ENCODE measurements around the gene KRT86. TPM values are rescaled to one million over a fixed set of nuclear protein-coding genes. Genes with fewer than 3 reads are reported as not detected.

KRT86 gene
- total and polyA plus RNA-seq, 2 donors (not counting 1 experiment from before 2014, with no cell fraction given), result not detected

DNA sequence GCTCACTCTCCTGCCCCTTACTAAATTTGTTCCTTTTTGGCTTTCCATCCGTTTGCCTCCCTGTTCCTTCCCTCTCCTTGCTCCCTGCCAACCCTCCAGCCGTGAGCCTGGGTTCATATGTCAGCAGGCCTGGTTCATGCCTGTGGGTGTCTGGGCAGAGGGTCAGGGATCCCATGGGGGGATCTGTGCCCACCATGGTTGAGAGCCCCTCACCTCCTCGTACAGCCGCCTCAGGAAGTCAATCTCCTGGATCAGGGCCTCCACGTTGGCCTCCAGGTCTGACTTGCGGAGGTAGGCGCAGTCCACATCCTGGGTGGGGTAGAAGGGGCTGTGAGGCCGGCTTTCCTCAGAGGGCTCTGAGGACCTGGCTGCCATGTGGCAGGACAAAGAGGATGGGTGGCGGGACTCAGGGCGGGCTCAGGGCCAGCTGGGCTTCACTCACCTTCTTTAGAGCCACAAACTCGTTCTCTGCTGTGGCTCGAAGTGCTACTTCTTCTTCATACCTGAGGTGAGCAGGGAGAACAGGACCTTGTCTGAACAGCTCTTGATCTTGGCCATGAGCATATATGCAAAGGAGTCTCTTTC, 43.1 kb downstream of the KRT86 start:
- Mint-ChIP-seq H3K27me3 (peaks cover 37% of the 10 kb centered on the region), H3K4me1 (no peaks in the 10 kb centered on the region), H3K9me3 (ENCODE audit: insufficient read depth) (no peaks in the 10 kb centered on the region), H3K27ac (no peak overlapping the region), H3K4me3 (no peak overlapping the region)
- H3K9ac ChIP-seq (ENCODE audit: low read length), result no peak overlapping the region
- POLR2A ChIA-PET, result no interaction called here
- no peak overlapping the region for H3K4me3 ChIP-seq (ENCODE audit: control extremely low read depth in 1 of 5, extremely low read depth in 1 of 5, insufficient read depth in 1 of 5, low read depth in 2 of 5, low read length in 4 of 5)
- DNase-seq (no peak), ATAC-seq (ENCODE audit: low read depth) (no peak)
- no peaks in the 10 kb centered on the region for H3K4me1 ChIP-seq (ENCODE audit: control insufficient read depth in 2 of 2, insufficient read depth in 2 of 2, low read length in 2 of 2)
- intact Hi-C loops (cut with micrococcal nuclease), result no loop called here
- no peaks in the 10 kb centered on the region for H3K9me3 ChIP-seq (ENCODE audit: control extremely low read depth in 1 of 3, control insufficient read depth in 2 of 3, insufficient read depth in 1 of 3, low read length in 2 of 3)
- no peaks in the 10 kb centered on the region for H3K36me3 ChIP-seq (replicated peaks in 1 of 2; ENCODE audit: control extremely low read depth in 1 of 2, control insufficient read depth in 1 of 2, extremely low read depth in 1 of 2, insufficient read depth in 2 of 2, low read length in 1 of 2)
- no peak overlapping the region for H3K27ac ChIP-seq (ENCODE audit: low read length in 2 of 2)
- H2AFZ ChIP-seq (ENCODE audit: insufficient read depth, low read depth, low read length, poor library complexity, severe bottlenecking), result no peak overlapping the region
- H3K4me2 ChIP-seq (replicated peaks; ENCODE audit: low read depth, low read length, poor library complexity, severe bottlenecking), result no peak overlapping the region
- TF ChIP-seq, protein P1, sequence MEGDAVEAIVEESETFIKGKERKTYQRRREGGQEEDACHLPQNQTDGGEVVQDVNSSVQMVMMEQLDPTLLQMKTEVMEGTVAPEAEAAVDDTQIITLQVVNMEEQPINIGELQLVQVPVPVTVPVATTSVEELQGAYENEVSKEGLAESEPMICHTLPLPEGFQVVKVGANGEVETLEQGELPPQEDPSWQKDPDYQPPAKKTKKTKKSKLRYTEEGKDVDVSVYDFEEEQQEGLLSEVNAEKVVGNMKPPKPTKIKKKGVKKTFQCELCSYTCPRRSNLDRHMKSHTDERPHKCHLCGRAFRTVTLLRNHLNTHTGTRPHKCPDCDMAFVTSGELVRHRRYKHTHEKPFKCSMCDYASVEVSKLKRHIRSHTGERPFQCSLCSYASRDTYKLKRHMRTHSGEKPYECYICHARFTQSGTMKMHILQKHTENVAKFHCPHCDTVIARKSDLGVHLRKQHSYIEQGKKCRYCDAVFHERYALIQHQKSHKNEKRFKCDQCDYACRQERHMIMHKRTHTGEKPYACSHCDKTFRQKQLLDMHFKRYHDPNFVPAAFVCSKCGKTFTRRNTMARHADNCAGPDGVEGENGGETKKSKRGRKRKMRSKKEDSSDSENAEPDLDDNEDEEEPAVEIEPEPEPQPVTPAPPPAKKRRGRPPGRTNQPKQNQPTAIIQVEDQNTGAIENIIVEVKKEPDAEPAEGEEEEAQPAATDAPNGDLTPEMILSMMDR (IDR thresholded peaks at IDR 0.05), result no peak
- TF ChIP-seq EZH2 (IDR thresholded peaks at IDR 0.05; ENCODE audit: borderline replicate concordance, insufficient read depth, low read depth, low read length, poor library complexity, severe bottlenecking), result no peak
- no peaks in the 10 kb centered on the region for H3K79me2 ChIP-seq (ENCODE audit: control insufficient read depth, insufficient read depth, low read length)
- WGBS (ENCODE audit: insufficient coverage), result 91% methylated on average over 11 of the region's 12 CpGs
- CTCF ChIA-PET, result no interaction called here
- peaks cover 0 to 19% (median 3%) of the 10 kb centered on the region in 4 experiments for H3K27me3 ChIP-seq (replicated peaks in 1 of 4; ENCODE audit: control extremely low read depth in 1 of 4, control insufficient read depth in 3 of 4, insufficient read depth in 4 of 4, low read length in 3 of 4)
- no peaks in the 10 kb centered on the region for H4K20me1 ChIP-seq (ENCODE audit: control insufficient read depth, insufficient read depth, low read length, poor library complexity, severe bottlenecking)

DNA sequence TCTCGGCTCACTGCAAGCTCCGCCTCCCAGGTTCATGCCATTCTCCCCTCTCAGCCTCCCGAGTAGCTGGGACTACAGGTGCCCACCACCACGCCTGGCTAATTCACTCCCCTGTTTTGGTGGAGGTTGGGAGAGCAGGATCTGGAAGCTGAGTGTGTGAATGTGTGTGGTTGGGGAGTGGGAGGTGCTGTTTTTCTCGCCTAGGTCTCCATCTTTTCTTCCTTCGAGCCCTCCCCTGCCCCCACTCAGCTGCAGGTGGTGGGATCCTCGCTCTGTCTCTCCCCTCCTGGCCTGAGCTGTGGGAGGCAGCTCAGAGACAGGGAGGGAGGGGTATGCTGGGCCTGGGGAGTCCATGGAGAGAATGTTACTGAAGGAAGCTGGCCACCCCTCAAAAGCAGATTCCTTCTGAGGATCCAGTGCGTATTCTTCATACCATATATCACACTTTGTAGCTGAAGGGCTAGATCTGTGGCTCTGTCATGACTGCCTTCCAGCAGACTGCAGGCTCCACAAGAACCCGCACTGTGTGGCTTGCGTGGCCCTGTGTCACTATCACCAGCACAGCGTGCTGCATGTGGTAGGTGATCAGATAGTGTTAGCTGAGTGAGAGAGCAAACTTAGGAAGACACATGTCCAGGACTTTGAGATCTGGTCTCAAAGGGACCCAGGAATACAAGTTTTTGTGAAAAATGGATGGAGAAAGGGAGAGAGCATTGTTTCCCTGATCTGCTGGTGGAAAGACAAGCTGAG, 44.0 kb downstream of the KRT86 start:
- no peak overlapping the region for H3K27ac ChIP-seq (ENCODE audit: low read length in 2 of 2)
- no peak overlapping the region for H3K4me3 ChIP-seq (ENCODE audit: control extremely low read depth in 1 of 5, extremely low read depth in 1 of 5, insufficient read depth in 1 of 5, low read depth in 2 of 5, low read length in 4 of 5)
- no peaks in the 10 kb centered on the region for H3K9me3 ChIP-seq (ENCODE audit: control extremely low read depth in 1 of 3, control insufficient read depth in 2 of 3, insufficient read depth in 1 of 3, low read length in 2 of 3)
- Mint-ChIP-seq H3K4me1 (no peaks in the 10 kb centered on the region), H3K9me3 (ENCODE audit: insufficient read depth) (no peaks in the 10 kb centered on the region), H3K27ac (no peak overlapping the region), H3K4me3 (no peak overlapping the region), H3K27me3 (peaks cover 38% of the 10 kb centered on the region)
- ChIA-PET CTCF (interaction anchor here (0.6 to 0.8 kb wide), 2 partner anchors 9 to 40 kb away, joined by 3 read pairs; no protein-coding TSS in a partner anchor), POLR2A (no interaction called here)
- H3K9ac ChIP-seq (ENCODE audit: low read length), result no peak overlapping the region
- DNase-seq, result no peak
- no peaks in the 10 kb centered on the region for H4K20me1 ChIP-seq (ENCODE audit: control insufficient read depth, insufficient read depth, low read length, poor library complexity, severe bottlenecking)
- TF ChIP-seq EZH2 (IDR thresholded peaks at IDR 0.05; ENCODE audit: borderline replicate concordance, insufficient read depth, low read depth, low read length, poor library complexity, severe bottlenecking), result no peak
- TF ChIP-seq, protein P1 (IDR thresholded peaks at IDR 0.05), result no peak
- H3K36me3 ChIP-seq (replicated peaks in 1 of 2; ENCODE audit: control extremely low read depth in 1 of 2, control insufficient read depth in 1 of 2, extremely low read depth in 1 of 2, insufficient read depth in 2 of 2, low read length in 1 of 2), result no peaks in the 10 kb centered on the region
- ATAC-seq (ENCODE audit: low read depth), result no peak
- no peaks in the 10 kb centered on the region for H3K79me2 ChIP-seq (ENCODE audit: control insufficient read depth, insufficient read depth, low read length)
- no peaks in the 10 kb centered on the region for H3K4me1 ChIP-seq (ENCODE audit: control insufficient read depth in 2 of 2, insufficient read depth in 2 of 2, low read length in 2 of 2)
- no peak overlapping the region for H2AFZ ChIP-seq (ENCODE audit: insufficient read depth, low read depth, low read length, poor library complexity, severe bottlenecking)
- intact Hi-C loops (cut with micrococcal nuclease), result no loop called here
- no peak overlapping the region for H3K4me2 ChIP-seq (replicated peaks; ENCODE audit: low read depth, low read length, poor library complexity, severe bottlenecking)
- H3K27me3 ChIP-seq (replicated peaks in 1 of 4; ENCODE audit: control extremely low read depth in 1 of 4, control insufficient read depth in 3 of 4, insufficient read depth in 4 of 4, low read length in 3 of 4), result peaks cover 0 to 27% (median 3%) of the 10 kb centered on the region in 4 experiments
- WGBS (ENCODE audit: insufficient coverage), result 100% methylated on average over 2 of the region's 11 CpGs
